ENCODE results near the gene MLEC.

The MLEC gene

GRCh38 chr12:120693848-120694247, 6.9 kb downstream of the MLEC start:
- DNase-seq, result no peak

- no peak for DNase-seq
Measured at GRCh38 chr12:120696626-120697025, 9.7 kb downstream of the MLEC start.

- DNase-seq, result no peak
Measured at GRCh38 chr12:120697344-120697743, 10.4 kb downstream of the MLEC start.

GRCh38 chr12:120698665-120699064, 11.7 kb downstream of the MLEC start:
- DNase-seq, result no peak

DNA sequence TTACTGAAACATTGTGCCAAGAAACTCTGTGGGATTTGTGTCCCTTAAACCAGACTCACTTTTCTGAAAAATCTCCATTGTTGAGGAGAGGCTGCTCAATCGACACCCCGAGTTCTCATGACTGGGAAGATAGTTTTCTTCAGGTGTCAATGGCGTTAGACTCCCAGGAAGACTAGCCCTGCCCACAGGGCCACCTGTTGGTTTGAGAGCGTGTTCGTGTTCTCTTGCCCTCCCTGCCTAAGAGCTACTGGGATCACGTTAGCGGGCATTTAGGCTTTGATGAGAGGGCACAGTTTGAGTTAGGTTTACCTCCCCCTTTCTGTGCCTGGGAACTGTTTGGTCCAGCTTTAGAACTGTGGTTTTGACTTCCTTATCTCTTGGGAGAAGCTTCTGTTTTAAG, 12.6 kb downstream of the MLEC start:
- DNase-seq, result no peak

GRCh38 chr12:120700886-120701285, 13.9 kb downstream of the MLEC start:
- DNase-seq, result no peak

- DNase-seq, result no peak
Measured at GRCh38 chr12:120702637-120703036, 15.7 kb downstream of the MLEC start.

DNA sequence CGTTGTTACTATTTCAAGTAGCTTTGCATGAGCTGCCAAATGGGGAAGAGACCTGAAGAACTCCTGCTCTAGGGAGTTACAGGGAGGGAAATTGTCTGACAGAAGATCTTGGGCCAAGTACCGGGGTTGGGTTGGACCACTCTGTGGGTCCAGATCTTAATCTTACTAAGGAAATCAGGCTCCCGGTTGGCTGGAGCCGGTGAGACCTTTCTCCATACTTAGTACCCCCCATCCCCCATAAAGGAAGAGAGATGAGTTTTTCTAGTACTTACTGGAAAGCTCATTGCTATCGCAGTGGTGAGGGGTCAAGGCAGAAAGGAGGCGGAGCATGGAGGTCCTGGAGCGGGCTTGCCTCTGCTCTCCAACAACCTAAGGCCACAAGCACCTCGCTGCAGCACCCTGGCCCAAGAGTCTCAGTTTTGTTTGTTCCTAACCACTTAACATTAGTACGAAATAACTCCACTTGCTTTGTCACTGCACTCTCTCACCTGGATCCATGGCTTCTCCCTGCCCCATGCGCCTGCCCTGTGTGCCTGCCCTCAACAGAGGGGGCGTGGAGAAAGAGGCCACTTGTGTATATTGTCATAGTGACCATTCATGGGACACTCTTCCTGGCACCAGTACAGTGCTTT, 16.5 kb downstream of the MLEC start:
- no peak for DNase-seq

DNA sequence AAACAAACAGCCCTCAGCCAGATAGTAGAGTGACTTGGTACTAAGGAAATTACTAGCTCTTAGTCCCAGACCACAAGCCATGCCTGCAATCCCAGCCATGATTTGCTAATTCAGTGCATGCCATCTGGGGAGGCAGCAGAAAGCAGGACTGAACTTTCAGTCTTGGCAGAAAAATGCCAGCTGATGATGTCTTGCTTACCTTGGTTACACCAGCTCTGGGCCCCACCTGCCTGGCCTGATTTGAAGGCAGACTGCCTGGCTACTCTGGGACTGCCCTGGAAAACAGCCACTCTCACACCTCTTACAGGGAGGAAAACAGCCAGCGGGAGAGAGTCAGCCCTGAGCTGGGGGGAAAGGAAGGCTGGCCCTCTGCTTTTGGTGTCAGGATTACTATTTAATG, 18.7 kb downstream of the MLEC start:
- DNase-seq, result no peak

DNA sequence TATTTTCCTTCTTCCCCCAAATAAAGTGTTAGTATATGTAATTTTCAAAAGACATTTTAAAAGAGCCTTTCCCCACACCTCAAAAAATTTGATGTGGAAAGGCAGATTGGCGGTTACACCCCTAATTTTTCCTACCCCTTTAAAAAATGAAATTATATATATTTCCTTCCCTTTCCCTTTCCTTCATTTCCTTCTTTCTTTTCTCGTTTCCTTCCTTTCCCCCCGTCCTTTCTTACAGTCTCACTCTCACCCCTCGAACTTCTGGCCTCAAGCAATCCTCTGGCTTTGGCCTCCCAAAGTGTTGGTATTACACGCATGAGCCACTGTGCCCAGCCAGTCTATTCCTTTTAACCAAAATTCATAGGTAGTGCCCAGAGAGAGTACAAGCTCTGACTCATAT, 19.1 kb downstream of the MLEC start:
- DNase-seq, result no peak

GRCh38 chr12:120708651-120709050, 21.7 kb downstream of the MLEC start:
- DNase-seq, result no peak

DNA sequence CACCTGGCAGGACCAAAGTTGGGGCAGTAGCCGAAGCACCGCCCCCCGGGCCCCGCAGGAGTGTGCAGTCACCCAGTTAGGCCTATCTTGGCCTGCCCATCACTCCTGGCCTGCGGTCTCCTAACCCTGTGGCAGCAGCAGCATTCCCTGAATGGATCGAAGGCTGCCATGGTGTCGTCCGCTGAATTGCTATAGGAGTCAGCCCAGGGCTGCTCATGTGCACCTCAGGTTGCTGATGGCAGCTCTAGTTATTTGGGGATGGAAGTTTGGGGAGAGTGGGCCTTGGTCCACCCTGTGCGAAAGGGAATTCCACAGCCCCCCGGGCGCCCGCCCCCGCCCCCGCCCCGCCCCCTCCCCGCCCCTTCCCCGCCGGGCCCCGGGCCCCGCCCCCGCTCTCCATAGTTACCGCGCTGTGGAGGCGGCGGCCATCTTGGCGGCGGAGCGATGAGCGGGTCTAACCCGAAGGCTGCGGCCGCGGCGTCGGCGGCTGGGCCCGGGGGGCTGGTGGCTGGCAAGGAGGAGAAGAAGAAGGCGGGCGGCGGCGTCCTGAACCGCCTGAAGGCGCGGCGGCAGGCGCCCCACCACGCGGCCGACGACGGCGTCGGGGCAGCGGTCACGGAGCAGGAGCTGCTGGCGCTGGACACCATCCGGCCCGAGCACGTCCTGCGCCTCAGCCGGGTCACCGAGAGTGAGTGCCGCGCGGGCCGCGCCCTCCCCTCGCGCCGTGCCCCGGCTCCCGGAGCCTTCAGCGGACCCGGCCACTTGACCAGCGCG, 23.3 kb downstream of the MLEC start, which contains the start of gene UNC119B:
Gene UNC119B, plus strand, starts transcription at position 428 of the 774 bp plus-strand sequence. Its CDS starts 17 bp downstream, at position 445.
- DNase-seq, result peak; percentile 80

DNA sequence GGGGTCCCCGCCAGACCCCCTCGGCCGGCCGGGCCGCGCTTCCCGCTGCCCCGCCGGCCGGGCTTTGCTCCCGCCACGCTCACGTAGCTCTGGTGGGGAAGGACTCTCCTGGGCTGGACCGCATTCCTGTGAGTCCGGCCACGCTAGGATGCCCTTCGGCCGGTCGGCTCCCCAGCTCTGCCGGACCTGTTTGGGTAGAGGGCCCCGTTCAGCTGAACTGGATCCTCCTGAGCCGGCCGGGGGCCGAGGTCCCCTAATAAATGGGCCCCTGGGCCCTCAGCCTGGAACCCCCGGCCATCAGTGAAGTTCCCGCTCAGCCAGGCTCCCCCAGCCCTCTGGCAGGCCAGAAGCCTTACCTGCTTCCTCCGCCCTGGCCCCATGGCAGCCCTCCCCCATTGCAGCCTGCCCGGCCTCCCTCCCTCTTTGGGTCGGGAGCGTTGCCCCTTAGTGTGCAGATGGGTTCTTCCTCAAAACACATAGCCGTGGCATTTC, 23.9 kb downstream of the MLEC start:
- peak; percentile 52 for DNase-seq

GRCh38 chr12:120711411-120711810, 24.5 kb downstream of the MLEC start:
- DNase-seq, result no peak

DNA sequence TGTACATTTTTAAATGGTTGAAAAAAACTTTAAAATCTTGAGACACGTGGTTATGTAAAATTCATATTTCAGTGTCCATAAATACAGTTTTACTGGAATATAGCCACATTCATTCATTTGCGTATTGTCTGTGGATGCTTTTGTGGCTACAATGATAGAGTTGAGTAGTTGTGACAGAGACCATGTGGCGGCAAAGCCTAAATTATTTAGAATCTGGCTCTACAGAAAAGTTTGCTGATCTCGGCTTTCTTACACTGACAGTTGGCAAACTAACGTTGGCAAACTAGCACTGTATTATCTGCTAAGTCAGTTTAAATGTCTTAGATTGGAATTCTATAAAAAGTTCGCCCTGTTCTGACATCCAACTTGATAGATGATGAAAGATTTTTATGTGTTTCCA, 25.7 kb downstream of the MLEC start:
- DNase-seq, result no peak

DNA sequence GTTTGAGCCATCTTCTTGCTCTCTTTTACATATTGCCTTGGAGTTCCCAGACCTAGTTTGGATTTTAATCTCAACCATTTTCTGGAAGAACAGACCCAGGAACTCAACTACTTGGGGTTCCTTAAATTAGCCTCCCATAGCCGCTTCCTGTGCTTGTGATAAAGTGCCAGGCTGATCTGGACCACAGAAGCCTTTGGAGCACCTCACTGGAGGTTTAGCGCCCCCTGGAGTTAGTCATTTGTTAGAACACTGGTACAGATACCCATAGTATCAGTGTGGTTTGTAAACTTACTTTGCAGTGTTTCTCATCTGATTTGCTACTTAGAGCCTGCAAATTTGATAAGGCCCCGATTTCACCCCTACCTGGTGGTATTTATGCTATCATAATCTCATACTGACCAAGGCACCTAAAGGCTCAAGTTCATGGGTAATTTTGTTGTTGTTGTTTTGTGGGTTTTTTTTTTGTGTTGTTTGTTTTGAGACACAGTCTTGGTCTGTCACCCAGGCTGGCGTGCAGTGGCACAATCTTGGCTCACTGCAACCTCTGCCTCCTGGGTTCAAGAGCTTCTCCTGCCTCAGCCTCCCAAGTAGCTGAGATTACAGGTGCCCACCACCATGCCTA, 27.0 kb downstream of the MLEC start:
- DNase-seq, result peak; percentile 91

DNA sequence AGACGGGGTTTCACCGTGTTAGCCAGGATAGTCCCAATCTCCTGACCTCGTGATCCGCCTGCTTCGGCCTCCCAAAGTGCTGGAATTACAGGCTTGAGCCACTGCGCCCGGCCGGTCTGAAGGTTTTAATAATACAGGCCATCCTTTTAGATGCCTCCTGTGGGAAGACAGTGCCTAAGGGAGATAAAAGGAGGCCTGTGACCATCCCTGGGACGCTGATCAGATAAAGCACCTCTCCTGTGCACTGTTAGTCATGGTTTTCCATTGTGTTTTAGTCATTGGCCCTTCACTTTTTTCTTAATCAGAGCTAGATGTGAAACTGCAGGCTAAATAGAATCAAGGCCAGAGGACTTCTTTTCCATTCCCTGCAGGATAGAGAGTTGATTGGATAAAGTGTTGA, 31.1 kb downstream of the MLEC start:
- DNase-seq, result no peak

DNA sequence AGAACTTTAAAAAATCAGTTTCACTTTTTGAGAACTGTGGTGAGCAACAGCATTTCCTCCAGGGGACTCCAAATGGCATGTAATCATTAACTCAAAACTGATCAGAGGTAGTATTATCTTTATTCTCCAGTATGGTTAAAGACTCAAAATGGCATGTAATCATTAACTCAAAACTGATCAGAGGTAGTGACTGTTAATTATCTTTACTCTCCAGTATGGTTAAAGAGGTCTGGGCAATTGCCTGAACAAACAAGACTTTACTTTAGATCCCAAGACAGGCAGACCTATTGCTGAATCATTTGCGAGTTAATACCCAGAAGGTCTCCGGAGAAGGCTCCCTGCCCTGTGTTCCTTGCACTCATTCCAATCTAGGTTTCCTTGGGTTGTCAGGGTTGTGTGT, 32.1 kb downstream of the MLEC start:
- no peak for DNase-seq

- no peak for DNase-seq
Measured at GRCh38 chr12:120719496-120720233, 32.7 kb downstream of the MLEC start.

- no peak for DNase-seq
Measured at GRCh38 chr12:120720234-120720986, 33.5 kb downstream of the MLEC start.

DNA sequence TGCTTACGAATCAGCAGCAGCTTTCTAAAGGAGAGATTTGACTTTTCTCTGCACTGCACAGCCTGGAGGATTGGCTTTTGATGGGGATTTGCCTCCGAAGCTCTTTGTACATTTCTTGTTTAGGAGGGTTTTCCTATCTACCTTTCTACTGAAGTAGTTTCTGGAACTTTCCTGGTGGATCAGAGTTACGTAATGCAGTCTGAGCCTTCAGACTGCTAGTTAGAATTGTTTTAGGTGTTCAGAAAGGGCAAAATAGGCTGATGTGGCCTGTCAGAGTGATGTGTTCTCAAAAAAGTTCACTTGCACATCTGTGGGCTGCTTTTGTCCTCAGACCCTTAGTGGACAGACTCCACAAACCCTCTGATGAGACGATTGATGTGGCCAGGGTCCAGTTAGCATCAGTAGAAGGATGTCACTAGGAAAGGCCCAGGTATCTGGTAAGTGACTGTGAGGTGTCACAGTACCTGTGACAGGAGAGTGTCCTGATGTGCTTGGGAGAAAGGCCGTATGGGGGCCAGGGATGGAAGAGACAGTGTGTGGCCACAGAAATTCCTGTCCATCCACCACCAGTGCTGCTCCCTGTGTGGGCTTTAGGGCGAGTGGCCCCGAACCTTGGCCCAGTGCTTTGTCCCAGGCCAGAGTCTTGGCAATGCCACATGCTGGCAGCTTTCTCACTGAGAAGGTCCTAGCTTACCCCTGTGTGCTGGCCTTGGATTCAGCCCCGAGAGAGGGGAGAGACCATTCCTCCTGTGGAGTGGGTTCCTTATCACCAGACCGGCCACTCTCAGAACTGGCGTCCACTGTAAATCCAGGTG, 34.2 kb downstream of the MLEC start:
- no peak for DNase-seq

GRCh38 chr12:120721866-120722265, 34.9 kb downstream of the MLEC start:
- DNase-seq, result no peak

Data from activated CD4-positive, alpha-beta T cell treated with anti-CD3 and anti-CD28 coated beads, Interleukin-2, Interleukin-6, amounts not matched to agents 100 ng/mL and 50 ng/mL, durations not matched to agents 16 hours and 8 hours (primary cell).